ENCODE data around the gene PCDH12. TPM values are rescaled to one million over a fixed set of nuclear protein-coding genes. Genes with fewer than 3 reads are reported as not detected.

The PCDH12 gene
- total RNA-seq, 1 experiment from 2014 or later, result not detected

DNA sequence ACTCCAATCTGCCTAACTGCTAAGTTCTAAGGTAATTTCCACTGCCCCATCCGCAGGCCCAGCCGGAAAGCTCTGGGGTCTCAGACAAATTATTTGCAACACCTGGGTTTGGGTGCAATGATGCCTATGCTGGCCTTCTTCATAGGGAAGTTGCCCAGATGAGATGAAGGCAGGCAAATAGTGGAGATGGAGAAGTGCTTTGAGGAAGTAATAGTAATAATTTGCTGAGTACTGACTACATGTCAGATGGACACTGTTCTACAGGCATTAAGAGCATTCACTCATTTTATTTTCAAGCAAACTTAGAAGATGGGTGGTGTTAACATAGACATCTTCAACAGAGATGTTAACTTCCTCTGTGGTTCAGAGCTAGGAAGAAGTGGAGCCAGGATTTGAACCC lies 3.8 kb downstream of the PCDH12 start:
- Histone ChIP-seq H3T11ph (ENCODE audit: low read length) (no peak overlapping the region), H2BK5ac (ENCODE audit: insufficient read length, low read length) (no peak overlapping the region), H3K9me3 (ENCODE audit: control insufficient read depth, low read depth, low read length) (no peaks in the 10 kb centered on the region), H3K79me1 (ENCODE audit: insufficient read depth, low read depth, low read length, poor library complexity, severe bottlenecking) (no peaks in the 10 kb centered on the region), H3K56ac (ENCODE audit: insufficient read length, low read depth, low read length) (no peak overlapping the region), H3K18ac (ENCODE audit: insufficient read length, low read depth, low read length) (no peak overlapping the region), H2BK12ac (ENCODE audit: insufficient read length, low read depth, low read length) (no peak overlapping the region), H2BK120ac (ENCODE audit: low read depth, low read length, poor library complexity, severe bottlenecking) (no peak overlapping the region), H2AFZ (ENCODE audit: low read length) (no peak overlapping the region), H3K4me1 (ENCODE audit: insufficient read depth, low read length) (no peaks in the 10 kb centered on the region; the same call in 1 of the 2 replicates), H3K23me2 (ENCODE audit: insufficient read length, low read depth, low read length, poor library complexity, severe bottlenecking) (no peaks in the 10 kb centered on the region), H3K14ac (ENCODE audit: insufficient read depth, low read length) (no peak overlapping the region), H3K9ac (ENCODE audit: extremely low read depth, insufficient read length, low read length) (no peak overlapping the region), H4K20me1 (ENCODE audit: control insufficient read depth, insufficient read depth, insufficient read length) (no peaks in the 10 kb centered on the region), H3K4ac (ENCODE audit: low read depth, low read length) (no peak overlapping the region), H3K23ac (ENCODE audit: insufficient read length, low read depth, low read length) (no peak overlapping the region), H2BK20ac (ENCODE audit: low read depth, low read length, poor library complexity, severe bottlenecking) (no peak overlapping the region), H2BK15ac (ENCODE audit: low read depth, low read length) (no peak overlapping the region), H3K27ac (ENCODE audit: insufficient read length, low read depth, low read length) (no peak overlapping the region), H2AK5ac (ENCODE audit: insufficient read length, low read length) (no peak overlapping the region), H4K5ac (ENCODE audit: insufficient read length, low read depth, low read length) (no peak overlapping the region), H4K8ac (replicated peaks; ENCODE audit: insufficient read length, low read depth, low read length) (no peak overlapping the region), H3K27me3 (ENCODE audit: insufficient read depth, low read length) (no peaks in the 10 kb centered on the region), H3K79me2 (ENCODE audit: insufficient read depth, low read length) (no peaks in the 10 kb centered on the region), H4K91ac (ENCODE audit: insufficient read length, low read depth, low read length) (no peak overlapping the region), H3K4me2 (ENCODE audit: insufficient read depth, insufficient read length, low read length) (no peak overlapping the region)
- TF ChIP-seq, protein P1, sequence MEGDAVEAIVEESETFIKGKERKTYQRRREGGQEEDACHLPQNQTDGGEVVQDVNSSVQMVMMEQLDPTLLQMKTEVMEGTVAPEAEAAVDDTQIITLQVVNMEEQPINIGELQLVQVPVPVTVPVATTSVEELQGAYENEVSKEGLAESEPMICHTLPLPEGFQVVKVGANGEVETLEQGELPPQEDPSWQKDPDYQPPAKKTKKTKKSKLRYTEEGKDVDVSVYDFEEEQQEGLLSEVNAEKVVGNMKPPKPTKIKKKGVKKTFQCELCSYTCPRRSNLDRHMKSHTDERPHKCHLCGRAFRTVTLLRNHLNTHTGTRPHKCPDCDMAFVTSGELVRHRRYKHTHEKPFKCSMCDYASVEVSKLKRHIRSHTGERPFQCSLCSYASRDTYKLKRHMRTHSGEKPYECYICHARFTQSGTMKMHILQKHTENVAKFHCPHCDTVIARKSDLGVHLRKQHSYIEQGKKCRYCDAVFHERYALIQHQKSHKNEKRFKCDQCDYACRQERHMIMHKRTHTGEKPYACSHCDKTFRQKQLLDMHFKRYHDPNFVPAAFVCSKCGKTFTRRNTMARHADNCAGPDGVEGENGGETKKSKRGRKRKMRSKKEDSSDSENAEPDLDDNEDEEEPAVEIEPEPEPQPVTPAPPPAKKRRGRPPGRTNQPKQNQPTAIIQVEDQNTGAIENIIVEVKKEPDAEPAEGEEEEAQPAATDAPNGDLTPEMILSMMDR (conservative IDR thresholded peaks at IDR 0.05), result no peak
- Mint-ChIP-seq H3K27ac (no peak overlapping the region), H3K9me3 (no peaks in the 10 kb centered on the region; a peak in 1 of 5 replicates), H3K4me1 (peaks cover 11 to 22% of the 10 kb centered on the region in 2 experiments), H3K4me3 (no peak overlapping the region), H3K27me3 (ENCODE audit: low read depth) (peaks cover 3% of the 10 kb centered on the region; the same call in 1 of the 2 replicates), H3K36me3 (ENCODE audit: insufficient read depth in 1 of 3, low read depth in 3 of 3) (no peaks in the 10 kb centered on the region)
- no peak for DNase-seq
- WGBS (ENCODE audit: extremely low coverage, insufficient read length, low lambda C conversion rate), result no CpG with 5 or more reads among the region's 2 CpGs
